Endodermal cell (in vitro differentiated cells): Measurements from ENCODE around the gene ZDHHC14. TPM values are rescaled to one million over a fixed set of nuclear protein-coding genes. Genes with fewer than 3 reads are reported as not detected.

Source experiments
- DNase-seq: peaks from one replicate; pipeline ENCODE4 v3.0.0-alpha.2; 2017
- H3K27ac ChIP-seq: 2 replicates; pipeline ENCODE4 v1.5.1; 2013; ENCODE audit warnings: mild to moderate bottlenecking, low read depth, low read length, moderate library complexity
- H3K27me3 ChIP-seq: 2 replicates; pipeline ENCODE4 v1.6.1; 2013; ENCODE audit warnings: mild to moderate bottlenecking, low read length, moderate library complexity; ENCODE audit not compliant: insufficient read depth, control insufficient read depth, poor library complexity, severe bottlenecking
- H3K36me3 ChIP-seq: 2 replicates; pipeline ENCODE4 v1.7.0; 2013; ENCODE audit warnings: mild to moderate bottlenecking, low read length, moderate library complexity; ENCODE audit not compliant: control insufficient read depth, insufficient read depth
- H3K4me1 ChIP-seq: one replicate; pipeline ENCODE4 v1.7.0; 2013; ENCODE audit warnings: low read length; ENCODE audit not compliant: control insufficient read depth, insufficient read depth
- H3K4me3 ChIP-seq: 2 replicates; pipeline ENCODE4 v1.5.1; 2013; ENCODE audit warnings: mild to moderate bottlenecking, low read length, moderate library complexity
- H3K9ac ChIP-seq: 2 replicates; pipeline ENCODE4 v1.6.1; 2013; ENCODE audit warnings: mild to moderate bottlenecking, low read length, moderate library complexity; ENCODE audit not compliant: poor library complexity, severe bottlenecking; ENCODE audit errors: extremely low read depth
- H3K9me3 ChIP-seq: 2 replicates; pipeline ENCODE4 v1.6.1; 2013; ENCODE audit warnings: mild to moderate bottlenecking, low read length, moderate library complexity; ENCODE audit not compliant: control insufficient read depth
- H3K27ac Mint-ChIP-seq: 2 replicates; pipeline ENCODE4 v1.8.0; 2020; ENCODE audit warnings: mixed read lengths
- H3K27me3 Mint-ChIP-seq: 2 replicates; pipeline ENCODE4 v1.8.0; 2021; ENCODE audit warnings: mild to moderate bottlenecking, mixed read lengths; ENCODE audit not compliant: insufficient read depth
- H3K36me3 Mint-ChIP-seq: 2 replicates; pipeline ENCODE4 v1.8.0; 2020; ENCODE audit warnings: low read depth, mixed read lengths
- H3K4me1 Mint-ChIP-seq: 2 replicates; pipeline ENCODE4 v1.8.0; 2020; ENCODE audit warnings: mixed read lengths
- H3K4me3 Mint-ChIP-seq: 2 replicates; pipeline ENCODE4 v1.8.0; 2020; ENCODE audit warnings: mild to moderate bottlenecking, moderate library complexity, mixed read lengths
- H3K9me3 Mint-ChIP-seq: 2 replicates; pipeline ENCODE4 v1.8.0; 2020; ENCODE audit warnings: mild to moderate bottlenecking, mixed read lengths
- CTCF ChIP-seq: fragments of 200-600 bp; sonication (generic); conservative IDR thresholded peaks from 2 replicates; pipeline ENCODE4 v1.5.0; 2021; ENCODE audit warnings: antibody characterized with exemption, mild to moderate bottlenecking
- WGBS, 2 experiments: methylation state at CpG; one replicate each; pipeline versions ENCODE4 v1.1.5 to v1.1.7; 2013; ENCODE audit warnings: missing lambda C conversion rate in 2 of 2, mixed read lengths in 1 of 2; ENCODE audit not compliant: insufficient coverage in 1 of 2, insufficient read length in 1 of 2; 5-methylcytosine and 5-hydroxymethylcytosine counted together
- total RNA-seq, 2 donors: library from RNA; stranded (reverse); fragmentation: NEBNext Ultra II Directional in 1 of 2; extraction: Animal tissue kit (Norgen Biotek cat#: 25700) in 1 of 2; gene quantifications; 2 replicates in 1 of 2; 3 replicates in 1 of 2; pipeline ENCODE4 v1.2.1, GENCODE V29; 2021

The ZDHHC14 gene
- total RNA-seq, 2 donors from 2014 or later: 2.3 to 4.5 TPM

DNA sequence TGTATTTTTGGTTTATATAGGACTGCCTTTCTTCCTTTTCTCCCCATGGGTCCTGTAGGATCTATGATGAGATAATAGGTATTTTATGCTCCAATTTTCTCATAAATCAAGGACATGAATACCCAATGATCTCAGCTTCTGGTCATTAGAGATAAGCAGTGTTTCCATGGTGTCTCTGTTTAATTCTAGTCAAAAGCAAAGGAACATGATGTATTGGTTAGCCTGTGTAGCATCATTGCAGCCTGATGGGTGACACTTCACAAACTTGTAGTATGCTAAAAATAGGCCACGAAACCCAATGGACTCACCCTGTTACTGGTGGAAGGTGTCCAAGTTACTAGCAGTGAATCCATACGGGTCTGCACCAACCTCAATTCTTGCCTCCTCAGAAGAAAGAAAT lies 325.9 kb downstream of the ZDHHC14 start:
- Histone ChIP-seq H3K9ac (no peak overlapping the region), H3K4me1 (no peaks in the 10 kb centered on the region), H3K27me3 (no peaks in the 10 kb centered on the region), H3K4me3 (no peak overlapping the region), H3K9me3 (peaks cover 9% of the 10 kb centered on the region), H3K27ac (no peak overlapping the region), H3K36me3 (no peaks in the 10 kb centered on the region)
- 90 to 97% methylated on average over 2 of the region's 2 CpGs for WGBS, 2 experiments
- peaks cover 22% of the 10 kb centered on the region for H3K36me3 Mint-ChIP-seq
- no peaks in the 10 kb centered on the region for H3K27me3 Mint-ChIP-seq
- DNase-seq: no peak
- H3K9me3 Mint-ChIP-seq: peaks cover 44% of the 10 kb centered on the region
- H3K4me3 Mint-ChIP-seq: no peak overlapping the region
- TF ChIP-seq CTCF: no peak
- no peak overlapping the region for H3K27ac Mint-ChIP-seq
- peaks cover 10% of the 10 kb centered on the region for H3K4me1 Mint-ChIP-seq

DNA sequence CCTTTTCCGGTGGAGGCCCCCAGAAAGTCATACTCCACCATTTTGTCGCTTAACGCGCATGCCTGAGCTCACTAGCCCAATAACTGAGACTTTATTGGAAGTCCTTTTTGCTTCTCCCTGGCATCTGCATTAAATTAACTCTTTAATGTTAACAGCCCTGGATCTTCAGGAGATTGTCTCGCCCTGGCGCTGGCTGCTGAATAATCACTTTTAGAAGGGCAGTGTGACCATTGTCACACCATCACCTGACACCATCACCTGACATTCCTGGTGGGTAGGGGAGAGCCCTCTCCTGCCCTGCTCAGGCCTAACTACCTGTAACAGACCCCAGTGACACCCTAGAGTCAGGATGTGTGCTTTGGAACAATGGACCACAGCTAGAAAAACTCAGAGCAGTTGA lies 326.6 kb downstream of the ZDHHC14 start:
- Histone ChIP-seq H3K27ac (no peak overlapping the region), H3K4me1 (no peaks in the 10 kb centered on the region), H3K4me3 (no peak overlapping the region), H3K9me3 (peaks cover 9% of the 10 kb centered on the region), H3K27me3 (no peaks in the 10 kb centered on the region), H3K9ac (no peak overlapping the region), H3K36me3 (no peaks in the 10 kb centered on the region)
- Mint-ChIP-seq H3K27ac (no peak overlapping the region), H3K36me3 (peaks cover 22% of the 10 kb centered on the region), H3K27me3 (no peaks in the 10 kb centered on the region), H3K9me3 (peaks cover 44% of the 10 kb centered on the region), H3K4me1 (peaks cover 7% of the 10 kb centered on the region), H3K4me3 (no peak overlapping the region)
- WGBS, 2 experiments: 77 to 82% methylated on average over 6 of the region's 6 CpGs
- TF ChIP-seq CTCF: no peak
- no peak for DNase-seq

DNA sequence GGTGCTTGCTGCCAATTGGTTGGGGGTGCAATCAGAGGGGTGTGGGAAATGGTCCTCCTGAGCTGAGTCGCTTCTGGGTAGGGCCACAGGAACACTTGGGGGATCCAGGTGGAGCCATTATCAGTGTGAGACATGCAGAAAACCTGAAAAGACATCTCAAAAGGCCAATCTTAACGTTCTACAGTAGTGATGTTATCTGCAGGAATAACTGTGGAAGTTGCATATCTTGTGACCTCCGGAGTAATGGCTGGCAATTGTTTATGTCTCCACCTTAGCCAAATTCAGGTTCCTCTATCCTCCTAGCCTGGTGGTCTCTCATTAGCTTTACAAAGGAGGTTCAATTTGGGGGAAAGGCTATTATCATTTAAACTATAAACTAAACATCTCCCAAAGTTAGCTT lies 327.2 kb downstream of the ZDHHC14 start:
- Histone ChIP-seq H3K4me3 (no peak overlapping the region), H3K27ac (no peak overlapping the region), H3K9me3 (peaks cover 9% of the 10 kb centered on the region), H3K4me1 (no peaks in the 10 kb centered on the region), H3K9ac (no peak overlapping the region), H3K27me3 (no peaks in the 10 kb centered on the region), H3K36me3 (no peaks in the 10 kb centered on the region)
- Mint-ChIP-seq H3K4me1 (peaks cover 4% of the 10 kb centered on the region), H3K9me3 (peaks cover 42% of the 10 kb centered on the region), H3K27me3 (no peaks in the 10 kb centered on the region), H3K27ac (no peak overlapping the region), H3K4me3 (no peak overlapping the region), H3K36me3 (peaks cover 22% of the 10 kb centered on the region)
- DNase-seq: no peak
- TF ChIP-seq CTCF: no peak
- WGBS, 2 experiments: 61% methylated on average over 3 of the region's 3 CpGs
